ENCODE data around the gene REV1. TPM values are rescaled to one million over a fixed set of nuclear protein-coding genes. Genes with fewer than 3 reads are reported as not detected.

Gene REV1
- total and polyA plus RNA-seq, 2 of the 4 experiments (the other 2 are of a cell fraction) = 13.4 to 30.1 TPM

- BruUV-seq (replicated peaks) = no TSS peak
Measured at GRCh38 chr2:99399063-99399462, 90.8 kb downstream of the REV1 start.

More at GRCh38 chr2:99399063-99399462, 90.8 kb downstream of the REV1 start:
- Histone ChIP-seq H3K9ac (ENCODE audit: low read depth, low read length) (no peak overlapping the region), H4K91ac (ENCODE audit: insufficient read depth, low read depth, low read length) (no peak overlapping the region), H2BK5ac (ENCODE audit: low read depth, low read length, poor library complexity, severe bottlenecking) (no peak overlapping the region), H3K9me1 (ENCODE audit: insufficient read depth, low read length) (peaks cover 12% of the 10 kb centered on the region), H3K18ac (ENCODE audit: low read depth, low read length) (no peak overlapping the region), H3K4me2 (ENCODE audit: low read depth, low read length) (no peak overlapping the region), H3K14ac (replicated peaks; ENCODE audit: low read depth, low read length) (no peak overlapping the region), H2AFZ (replicated peaks; ENCODE audit: low read length, poor library complexity) (no peak overlapping the region), H2AK9ac (replicated peaks; ENCODE audit: low read depth, low read length, poor library complexity) (peak overlapping the region; percentile 43), H3K23ac (ENCODE audit: low read depth, low read length) (no peak overlapping the region), H2BK15ac (ENCODE audit: low read depth, low read length) (no peak overlapping the region), H3K27ac (ENCODE audit: insufficient read depth, low read length) (no peak overlapping the region), H4K5ac (ENCODE audit: low read depth, low read length) (no peak overlapping the region), H3K79me1 (ENCODE audit: low read depth in 1 of 2, low read length in 2 of 2) (peaks cover 0 to 10% of the 10 kb centered on the region in 2 experiments; a peak in 3 of 4 replicates), H3K4ac (ENCODE audit: low read depth, low read length) (no peak overlapping the region), H3K27me3 (ENCODE audit: control insufficient read depth, insufficient read depth, low read length) (no peaks in the 10 kb centered on the region), H2BK20ac (ENCODE audit: low read depth, low read length) (no peak overlapping the region), H3K4me1 (ENCODE audit: control insufficient read depth, insufficient read depth, low read length) (peaks cover 2% of the 10 kb centered on the region; the same call in 1 of the 2 replicates), H2AK5ac (ENCODE audit: low read depth, low read length) (no peak overlapping the region), H3K36me3 (ENCODE audit: control insufficient read depth, insufficient read depth, low read length) (peaks cover 56% of the 10 kb centered on the region), H3K4me3 (ENCODE audit: insufficient read depth, low read depth, low read length) (no peak overlapping the region), H3K56ac (ENCODE audit: extremely low read depth, insufficient read depth, low read length) (no peak overlapping the region), H4K8ac (ENCODE audit: low read depth in 2 of 2, low read length in 2 of 2) (no peak overlapping the region), H3K9me3 (ENCODE audit: control insufficient read depth, insufficient read depth, low read length) (no peaks in the 10 kb centered on the region), H2BK120ac (ENCODE audit: low read depth, low read length) (no peak overlapping the region), H4K20me1 (ENCODE audit: insufficient read depth, low read length) (peaks cover 6% of the 10 kb centered on the region; the same call in 1 of the 2 replicates)
- dilution Hi-C loops (cut with HindIII; ENCODE audit: low sequenced_read_pairs, unreplicated experiment) (no loop called here), in situ Hi-C loops (cut with MboI; ENCODE audit: low sequenced_read_pairs) (no loop called here), intact Hi-C loops (cut with micrococcal nuclease) (no loop called here)
- ATAC-seq (ENCODE audit: low read depth) = no peak
- CTCF ChIA-PET = no interaction called here
- DNase-seq = no peak
- WGBS, 2 experiments (ENCODE audit: extremely low coverage in 2 of 2, insufficient read length in 1 of 2) = no CpG with 5 or more reads among the region's 5 CpGs
- TF ChIP-seq RFX5 (IDR thresholded peaks at IDR 0.05; ENCODE audit: low read depth, low read length) (no peak), POLR2A (IDR thresholded peaks at IDR 0.05; ENCODE audit: low read depth, low read length) (no peak), CEBPB (IDR thresholded peaks at IDR 0.05; ENCODE audit: low read depth, low read length) (no peak), SMC3 (IDR thresholded peaks at IDR 0.05; ENCODE audit: low read depth, low read length) (no peak), RCOR1 (IDR thresholded peaks at IDR 0.05; ENCODE audit: insufficient replicate concordance, low read length) (no peak), CHD1 (IDR thresholded peaks at IDR 0.05; ENCODE audit: low read depth, low read length) (no peak), RAD21 (IDR thresholded peaks at IDR 0.05; ENCODE audit: low read length) (no peak), ELK1 (IDR thresholded peaks at IDR 0.05; ENCODE audit: borderline replicate concordance, low read depth, low read length) (no peak), BHLHE40 (IDR thresholded peaks at IDR 0.05; ENCODE audit: low read depth, low read length) (no peak), MAZ (IDR thresholded peaks at IDR 0.05; ENCODE audit: borderline replicate concordance, low read depth, low read length) (no peak)
- POLR2A ChIA-PET (ENCODE audit: unreplicated experiment) = no interaction called here
